ENCODE results near the gene COMMD2.

COMMD2 gene

GRCh38 chr3:149781741-149782140 lies 29.5 kb upstream of the COMMD2 start:
- H3K27me3 ChIP-seq (ENCODE audit: control insufficient read depth in 1 of 2, insufficient read depth in 2 of 2, low read length in 2 of 2), result no peaks in the 10 kb centered on the region
- no peaks in the 10 kb centered on the region for H3K9me3 ChIP-seq (ENCODE audit: control insufficient read depth in 2 of 2, low read length in 2 of 2)
- no peak overlapping the region for H3K9ac ChIP-seq (ENCODE audit: low read length in 2 of 2)
- H3K4me3 ChIP-seq (ENCODE audit: low read length in 2 of 2), result no peak overlapping the region
- no peaks in the 10 kb centered on the region for H3K4me1 ChIP-seq (ENCODE audit: control insufficient read depth, insufficient read depth, low read length)
- H3K27ac ChIP-seq (ENCODE audit: low read length), result no peak overlapping the region
- H3K36me3 ChIP-seq (ENCODE audit: control insufficient read depth in 2 of 2, insufficient read depth in 2 of 2, low read length in 2 of 2), result no peaks in the 10 kb centered on the region

GRCh38 chr3:149781211-149781610 lies 28.9 kb upstream of the COMMD2 start:
- no peaks in the 10 kb centered on the region for H3K36me3 ChIP-seq (ENCODE audit: control insufficient read depth in 2 of 2, insufficient read depth in 2 of 2, low read length in 2 of 2)
- no peak overlapping the region for H3K27ac ChIP-seq (ENCODE audit: low read length)
- H3K9ac ChIP-seq (ENCODE audit: low read length in 2 of 2), result no peak overlapping the region
- H3K4me1 ChIP-seq (ENCODE audit: control insufficient read depth, insufficient read depth, low read length), result no peaks in the 10 kb centered on the region
- no peaks in the 10 kb centered on the region for H3K9me3 ChIP-seq (ENCODE audit: control insufficient read depth in 2 of 2, low read length in 2 of 2)
- no peaks in the 10 kb centered on the region for H3K27me3 ChIP-seq (ENCODE audit: control insufficient read depth in 1 of 2, insufficient read depth in 2 of 2, low read length in 2 of 2)
- no peak overlapping the region for H3K4me3 ChIP-seq (ENCODE audit: low read length in 2 of 2)

- H3K27me3 ChIP-seq (ENCODE audit: control insufficient read depth in 1 of 2, insufficient read depth in 2 of 2, low read length in 2 of 2), result no peaks in the 10 kb centered on the region
- H3K36me3 ChIP-seq (ENCODE audit: control insufficient read depth in 2 of 2, insufficient read depth in 2 of 2, low read length in 2 of 2), result no peaks in the 10 kb centered on the region
- no peak overlapping the region for H3K27ac ChIP-seq (ENCODE audit: low read length)
- H3K4me3 ChIP-seq (ENCODE audit: low read length in 2 of 2), result no peak overlapping the region
- no peaks in the 10 kb centered on the region for H3K9me3 ChIP-seq (ENCODE audit: control insufficient read depth in 2 of 2, low read length in 2 of 2)
- no peaks in the 10 kb centered on the region for H3K4me1 ChIP-seq (ENCODE audit: control insufficient read depth, insufficient read depth, low read length)
- no peak overlapping the region for H3K9ac ChIP-seq (ENCODE audit: low read length in 2 of 2)
Measured at GRCh38 chr3:149777414-149778214, 25.3 kb upstream of the COMMD2 start.

- Histone ChIP-seq H3K4me3 (ENCODE audit: low read length in 2 of 2) (no peak overlapping the region), H3K27me3 (ENCODE audit: control insufficient read depth in 1 of 2, insufficient read depth in 2 of 2, low read length in 2 of 2) (no peaks in the 10 kb centered on the region), H3K27ac (ENCODE audit: low read length) (no peak overlapping the region), H3K9me3 (ENCODE audit: control insufficient read depth in 2 of 2, low read length in 2 of 2) (no peaks in the 10 kb centered on the region), H3K4me1 (ENCODE audit: control insufficient read depth, insufficient read depth, low read length) (no peaks in the 10 kb centered on the region), H3K36me3 (ENCODE audit: control insufficient read depth in 2 of 2, insufficient read depth in 2 of 2, low read length in 2 of 2) (no peaks in the 10 kb centered on the region), H3K9ac (ENCODE audit: low read length in 2 of 2) (no peak overlapping the region)
Measured at GRCh38 chr3:149776170-149776569, 23.9 kb upstream of the COMMD2 start.

GRCh38 chr3:149772861-149773260 lies 20.6 kb upstream of the COMMD2 start:
- Histone ChIP-seq H3K4me3 (ENCODE audit: low read length in 2 of 2) (no peak overlapping the region), H3K27ac (ENCODE audit: low read length) (no peak overlapping the region), H3K9ac (ENCODE audit: low read length in 2 of 2) (no peak overlapping the region), H3K27me3 (ENCODE audit: control insufficient read depth in 1 of 2, insufficient read depth in 2 of 2, low read length in 2 of 2) (peaks cover 0 to 4% of the 10 kb centered on the region in 2 donors), H3K4me1 (ENCODE audit: control insufficient read depth, insufficient read depth, low read length) (no peaks in the 10 kb centered on the region), H3K36me3 (ENCODE audit: control insufficient read depth in 2 of 2, insufficient read depth in 2 of 2, low read length in 2 of 2) (no peaks in the 10 kb centered on the region), H3K9me3 (ENCODE audit: control insufficient read depth in 2 of 2, low read length in 2 of 2) (no peaks in the 10 kb centered on the region)

- Histone ChIP-seq H3K27me3 (ENCODE audit: control insufficient read depth in 1 of 2, insufficient read depth in 2 of 2, low read length in 2 of 2) (peaks cover 0 to 4% of the 10 kb centered on the region in 2 donors), H3K36me3 (ENCODE audit: control insufficient read depth in 2 of 2, insufficient read depth in 2 of 2, low read length in 2 of 2) (no peaks in the 10 kb centered on the region), H3K9me3 (ENCODE audit: control insufficient read depth in 2 of 2, low read length in 2 of 2) (no peaks in the 10 kb centered on the region), H3K9ac (ENCODE audit: low read length in 2 of 2) (no peak overlapping the region), H3K4me1 (ENCODE audit: control insufficient read depth, insufficient read depth, low read length) (no peaks in the 10 kb centered on the region), H3K4me3 (ENCODE audit: low read length in 2 of 2) (no peak overlapping the region), H3K27ac (ENCODE audit: low read length) (no peak overlapping the region)
Measured at GRCh38 chr3:149771652-149772271, 19.5 kb upstream of the COMMD2 start.

- Histone ChIP-seq H3K9ac (ENCODE audit: low read length in 2 of 2) (no peak overlapping the region), H3K4me3 (ENCODE audit: low read length in 2 of 2) (no peak overlapping the region), H3K36me3 (ENCODE audit: control insufficient read depth in 2 of 2, insufficient read depth in 2 of 2, low read length in 2 of 2) (no peaks in the 10 kb centered on the region), H3K27ac (ENCODE audit: low read length) (no peak overlapping the region), H3K4me1 (ENCODE audit: control insufficient read depth, insufficient read depth, low read length) (no peaks in the 10 kb centered on the region), H3K27me3 (ENCODE audit: control insufficient read depth in 1 of 2, insufficient read depth in 2 of 2, low read length in 2 of 2) (peaks cover 0 to 4% of the 10 kb centered on the region in 2 donors), H3K9me3 (ENCODE audit: control insufficient read depth in 2 of 2, low read length in 2 of 2) (no peaks in the 10 kb centered on the region)
Measured at GRCh38 chr3:149770246-149770645, 18.0 kb upstream of the COMMD2 start.

GRCh38 chr3:149768704-149769103 lies 16.4 kb upstream of the COMMD2 start:
- Histone ChIP-seq H3K9me3 (ENCODE audit: control insufficient read depth in 2 of 2, low read length in 2 of 2) (no peaks in the 10 kb centered on the region), H3K4me1 (ENCODE audit: control insufficient read depth, insufficient read depth, low read length) (no peaks in the 10 kb centered on the region), H3K36me3 (ENCODE audit: control insufficient read depth in 2 of 2, insufficient read depth in 2 of 2, low read length in 2 of 2) (no peaks in the 10 kb centered on the region), H3K27ac (ENCODE audit: low read length) (no peak overlapping the region), H3K27me3 (ENCODE audit: control insufficient read depth in 1 of 2, insufficient read depth in 2 of 2, low read length in 2 of 2) (peaks cover 4 to 14% of the 10 kb centered on the region in 2 donors), H3K9ac (ENCODE audit: low read length in 2 of 2) (no peak overlapping the region), H3K4me3 (ENCODE audit: low read length in 2 of 2) (no peak overlapping the region)

GRCh38 chr3:149767720-149768119 lies 15.4 kb upstream of the COMMD2 start:
- no peak overlapping the region for H3K9ac ChIP-seq (ENCODE audit: low read length in 2 of 2)
- H3K27me3 ChIP-seq (ENCODE audit: control insufficient read depth in 1 of 2, insufficient read depth in 2 of 2, low read length in 2 of 2), result peaks cover 4 to 20% of the 10 kb centered on the region in 2 donors
- H3K36me3 ChIP-seq (ENCODE audit: control insufficient read depth in 2 of 2, insufficient read depth in 2 of 2, low read length in 2 of 2), result no peaks in the 10 kb centered on the region
- H3K9me3 ChIP-seq (ENCODE audit: control insufficient read depth in 2 of 2, low read length in 2 of 2), result no peaks in the 10 kb centered on the region
- no peak overlapping the region for H3K27ac ChIP-seq (ENCODE audit: low read length)
- H3K4me3 ChIP-seq (ENCODE audit: low read length in 2 of 2), result no peak overlapping the region
- no peaks in the 10 kb centered on the region for H3K4me1 ChIP-seq (ENCODE audit: control insufficient read depth, insufficient read depth, low read length)

- no peak overlapping the region for H3K4me3 ChIP-seq (ENCODE audit: low read length in 2 of 2)
- no peaks in the 10 kb centered on the region for H3K4me1 ChIP-seq (ENCODE audit: control insufficient read depth, insufficient read depth, low read length)
- H3K36me3 ChIP-seq (ENCODE audit: control insufficient read depth in 2 of 2, insufficient read depth in 2 of 2, low read length in 2 of 2), result no peaks in the 10 kb centered on the region
- no peak overlapping the region for H3K27ac ChIP-seq (ENCODE audit: low read length)
- H3K9me3 ChIP-seq (ENCODE audit: control insufficient read depth in 2 of 2, low read length in 2 of 2), result no peaks in the 10 kb centered on the region
- no peak overlapping the region for H3K9ac ChIP-seq (ENCODE audit: low read length in 2 of 2)
- peaks cover 4 to 22% of the 10 kb centered on the region in 2 donors for H3K27me3 ChIP-seq (ENCODE audit: control insufficient read depth in 1 of 2, insufficient read depth in 2 of 2, low read length in 2 of 2)
Measured at GRCh38 chr3:149765762-149766334, 13.6 kb upstream of the COMMD2 start.

- Histone ChIP-seq H3K36me3 (ENCODE audit: control insufficient read depth in 2 of 2, insufficient read depth in 2 of 2, low read length in 2 of 2) (no peaks in the 10 kb centered on the region), H3K27ac (ENCODE audit: low read length) (no peak overlapping the region), H3K9me3 (ENCODE audit: control insufficient read depth in 2 of 2, low read length in 2 of 2) (no peaks in the 10 kb centered on the region), H3K27me3 (ENCODE audit: control insufficient read depth in 1 of 2, insufficient read depth in 2 of 2, low read length in 2 of 2) (peaks cover 4 to 22% of the 10 kb centered on the region in 2 donors), H3K9ac (ENCODE audit: low read length in 2 of 2) (no peak overlapping the region), H3K4me1 (ENCODE audit: control insufficient read depth, insufficient read depth, low read length) (no peaks in the 10 kb centered on the region), H3K4me3 (ENCODE audit: low read length in 2 of 2) (no peak overlapping the region)
Measured at GRCh38 chr3:149764302-149764701, 12.0 kb upstream of the COMMD2 start.

Data from stomach smooth muscle (tissue), 2 donors.